SKM-1 (cell line): ENCODE results near the gene CDHR3.

Experiments
- DNase-seq: peaks from one replicate; lab custom pipeline; 2025; ENCODE audit not compliant: unreplicated experiment; lab: John Stamatoyannopoulos, UW

CDHR3 gene

GRCh38 chr7:106062521-106062931 is 99.5 kb downstream of the CDHR3 start:
- DNase-seq: no peak

- DNase-seq: no peak
Observed at GRCh38 chr7:106063024-106063423, 100.0 kb downstream of the CDHR3 start.

GRCh38 chr7:106063692-106064091 is 100.6 kb downstream of the CDHR3 start:
- no peak for DNase-seq

- no peak for DNase-seq
Observed at GRCh38 chr7:106064316-106064715, 101.3 kb downstream of the CDHR3 start.

- no peak for DNase-seq
Observed at GRCh38 chr7:106064771-106065574, 101.9 kb downstream of the CDHR3 start.

- DNase-seq: no peak
Observed at GRCh38 chr7:106065575-106066500, 102.8 kb downstream of the CDHR3 start.

GRCh38 chr7:106067678-106068077 is 104.6 kb downstream of the CDHR3 start:
- DNase-seq: no peak

- DNase-seq: no peak
Observed at GRCh38 chr7:106068538-106068961, 105.5 kb downstream of the CDHR3 start.

- no peak for DNase-seq
Observed at GRCh38 chr7:106068986-106069385, 105.9 kb downstream of the CDHR3 start.

GRCh38 chr7:106069471-106070200 is 106.6 kb downstream of the CDHR3 start:
- DNase-seq: no peak

GRCh38 chr7:106070201-106070551 is 107.1 kb downstream of the CDHR3 start:
- DNase-seq: no peak

GRCh38 chr7:106070567-106071254 is 107.6 kb downstream of the CDHR3 start:
- no peak for DNase-seq

GRCh38 chr7:106071356-106071998 is 108.4 kb downstream of the CDHR3 start:
- peak; percentile 88 for DNase-seq

GRCh38 chr7:106071999-106072714 is 109.1 kb downstream of the CDHR3 start:
- DNase-seq: no peak

- no peak for DNase-seq
Observed at GRCh38 chr7:106072715-106073091, 109.6 kb downstream of the CDHR3 start.

GRCh38 chr7:106073701-106074100 is 110.6 kb downstream of the CDHR3 start:
- no peak for DNase-seq

- no peak for DNase-seq
Observed at GRCh38 chr7:106074257-106074656, 111.2 kb downstream of the CDHR3 start.

- no peak for DNase-seq
Observed at GRCh38 chr7:106075937-106076336, 112.9 kb downstream of the CDHR3 start.

- DNase-seq: no peak
Observed at GRCh38 chr7:106076537-106076936, 113.5 kb downstream of the CDHR3 start.
